AG09319 (cell line): Measurements from ENCODE around the gene MPP1.

ENCODE experiments used
- DNase-seq: peaks from one replicate; pipeline ENCODE4 v3.0.0-alpha.2; 2010; ENCODE audit warnings: low read depth; ENCODE audit errors: extremely low read depth
- TF ChIP-seq, protein P1 (sequence below): IDR thresholded peaks from 2 replicates; pipeline ENCODE4 v1.5.1; 2011; ENCODE audit warnings: low read depth, mild to moderate bottlenecking, inconsistent platforms, low read length, moderate library complexity

Gene MPP1

DNA sequence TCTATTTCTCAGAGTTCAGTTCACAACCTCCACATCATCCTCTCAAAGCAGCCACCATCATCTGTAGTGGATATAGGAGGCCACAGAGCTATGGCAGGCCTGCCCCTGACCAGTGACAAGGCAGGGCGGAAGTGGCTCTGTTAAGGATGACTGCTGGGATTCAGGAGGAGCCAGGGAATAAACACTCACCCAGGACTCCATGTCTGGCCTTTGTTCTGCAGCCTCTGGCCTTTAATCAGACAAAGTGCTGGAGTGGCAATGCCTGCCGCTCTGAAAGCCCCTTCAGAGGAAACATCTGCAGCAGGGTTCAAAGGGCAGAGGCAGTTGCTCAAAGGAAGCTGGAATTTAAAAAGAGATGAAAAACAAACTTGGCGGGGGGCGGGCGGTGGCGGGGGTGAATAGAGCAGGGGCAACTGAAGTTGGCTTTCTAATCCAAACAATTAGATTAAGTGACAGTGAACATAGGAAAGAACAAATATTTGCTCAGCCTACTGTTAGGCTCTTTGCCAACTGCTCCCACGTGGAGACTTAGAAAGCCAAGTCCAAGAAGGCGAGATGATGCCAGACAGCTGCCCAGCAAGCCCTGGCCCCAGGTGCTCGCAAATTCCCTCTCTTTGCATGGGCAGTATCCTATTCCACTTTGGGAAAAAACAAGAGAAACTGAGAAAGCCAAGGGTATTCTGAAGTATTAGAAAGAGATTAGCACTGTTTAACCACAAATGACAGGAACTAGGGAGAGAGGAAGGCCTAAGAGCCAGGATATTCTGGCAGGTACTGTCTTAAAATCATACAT lies 5.5 kb downstream of the MPP1 start:
- TF ChIP-seq, protein P1, sequence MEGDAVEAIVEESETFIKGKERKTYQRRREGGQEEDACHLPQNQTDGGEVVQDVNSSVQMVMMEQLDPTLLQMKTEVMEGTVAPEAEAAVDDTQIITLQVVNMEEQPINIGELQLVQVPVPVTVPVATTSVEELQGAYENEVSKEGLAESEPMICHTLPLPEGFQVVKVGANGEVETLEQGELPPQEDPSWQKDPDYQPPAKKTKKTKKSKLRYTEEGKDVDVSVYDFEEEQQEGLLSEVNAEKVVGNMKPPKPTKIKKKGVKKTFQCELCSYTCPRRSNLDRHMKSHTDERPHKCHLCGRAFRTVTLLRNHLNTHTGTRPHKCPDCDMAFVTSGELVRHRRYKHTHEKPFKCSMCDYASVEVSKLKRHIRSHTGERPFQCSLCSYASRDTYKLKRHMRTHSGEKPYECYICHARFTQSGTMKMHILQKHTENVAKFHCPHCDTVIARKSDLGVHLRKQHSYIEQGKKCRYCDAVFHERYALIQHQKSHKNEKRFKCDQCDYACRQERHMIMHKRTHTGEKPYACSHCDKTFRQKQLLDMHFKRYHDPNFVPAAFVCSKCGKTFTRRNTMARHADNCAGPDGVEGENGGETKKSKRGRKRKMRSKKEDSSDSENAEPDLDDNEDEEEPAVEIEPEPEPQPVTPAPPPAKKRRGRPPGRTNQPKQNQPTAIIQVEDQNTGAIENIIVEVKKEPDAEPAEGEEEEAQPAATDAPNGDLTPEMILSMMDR, result no peak

DNA sequence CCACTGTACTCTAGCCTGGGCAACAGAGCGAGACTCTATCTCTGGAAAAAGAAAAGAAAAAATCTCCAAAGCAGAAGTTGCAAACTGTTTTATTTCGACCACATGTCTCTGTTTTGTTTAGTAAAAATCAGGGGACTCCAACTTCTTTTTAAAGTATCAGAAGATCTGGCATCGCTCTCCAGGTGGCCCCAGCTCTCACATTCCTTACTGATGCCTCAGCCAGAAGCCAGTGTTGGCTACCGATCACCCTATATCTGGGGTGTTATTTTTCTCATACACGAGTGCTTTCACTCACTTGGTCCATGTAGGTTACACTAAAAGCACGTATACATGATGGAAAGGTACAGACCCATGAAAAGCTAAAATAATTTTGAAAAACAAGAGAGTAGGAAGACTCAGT lies 8.3 kb downstream of the MPP1 start:
- DNase-seq, result no peak

More for the DNA sequence above, 5.5 kb downstream of the MPP1 start:
- no peak for DNase-seq

GRCh38 chrX:154795016-154795415 lies 10.3 kb downstream of the MPP1 start:
- no peak for DNase-seq
- TF ChIP-seq, protein P1, result no peak

More for the DNA sequence above, 8.3 kb downstream of the MPP1 start:
- TF ChIP-seq, protein P1, result no peak

DNA sequence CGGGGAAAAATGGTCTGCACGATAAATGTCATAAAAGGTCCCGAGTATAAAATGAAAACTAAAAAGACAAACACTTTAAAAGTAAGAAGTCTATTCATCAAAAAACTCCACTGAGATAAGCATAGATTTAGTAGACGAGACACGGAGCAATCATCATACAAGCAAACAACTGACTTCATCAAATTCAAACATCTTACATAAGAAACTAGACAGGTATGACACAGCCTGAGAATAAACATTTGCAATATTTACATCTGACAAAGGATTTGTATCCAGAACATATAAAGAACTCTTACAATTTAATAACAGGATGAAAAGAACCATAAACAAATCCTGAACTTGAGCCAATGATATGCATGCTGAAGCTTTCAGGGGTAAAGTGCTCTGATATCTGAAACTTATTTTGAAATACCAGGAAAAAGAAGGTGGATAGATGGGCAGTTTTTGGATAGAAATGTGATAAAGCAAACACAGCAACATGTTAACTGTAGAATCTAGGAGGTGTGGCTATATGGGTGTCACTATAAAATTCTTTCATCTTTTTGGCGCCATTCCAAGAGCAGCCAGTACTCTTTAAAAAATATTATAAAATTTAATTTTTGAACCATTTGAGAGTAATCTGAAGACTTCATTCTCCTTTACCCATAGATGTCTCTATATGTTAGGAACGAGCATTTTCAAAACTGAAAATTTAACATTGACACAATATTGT lies 12.0 kb downstream of the MPP1 start:
- TF ChIP-seq, protein P1, result no peak
- no peak for DNase-seq

- TF ChIP-seq, protein P1, result no peak
Observed at GRCh38 chrX:154791939-154792338, 13.3 kb downstream of the MPP1 start.

DNA sequence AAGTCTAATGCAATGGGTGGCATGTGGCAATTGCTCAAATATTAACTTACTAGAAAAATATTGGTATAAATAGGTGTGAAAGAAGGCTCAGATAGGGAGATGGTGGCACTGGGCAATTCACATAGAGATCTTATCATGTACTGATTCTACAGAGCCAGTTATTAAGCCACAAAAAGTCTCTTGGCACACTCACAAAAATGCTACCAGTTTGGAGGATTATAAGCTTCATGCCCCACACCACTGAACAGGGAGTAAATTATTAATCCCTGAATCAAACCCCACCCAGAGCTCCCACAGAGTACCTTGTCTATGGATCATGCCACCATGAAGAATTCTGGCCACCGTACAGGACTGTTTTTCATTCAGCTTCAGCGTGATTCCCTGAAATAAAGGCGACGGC lies 13.8 kb downstream of the MPP1 start:
- no peak for DNase-seq
- TF ChIP-seq, protein P1, result no peak

More at GRCh38 chrX:154791939-154792338, 13.3 kb downstream of the MPP1 start:
- DNase-seq, result no peak

DNA sequence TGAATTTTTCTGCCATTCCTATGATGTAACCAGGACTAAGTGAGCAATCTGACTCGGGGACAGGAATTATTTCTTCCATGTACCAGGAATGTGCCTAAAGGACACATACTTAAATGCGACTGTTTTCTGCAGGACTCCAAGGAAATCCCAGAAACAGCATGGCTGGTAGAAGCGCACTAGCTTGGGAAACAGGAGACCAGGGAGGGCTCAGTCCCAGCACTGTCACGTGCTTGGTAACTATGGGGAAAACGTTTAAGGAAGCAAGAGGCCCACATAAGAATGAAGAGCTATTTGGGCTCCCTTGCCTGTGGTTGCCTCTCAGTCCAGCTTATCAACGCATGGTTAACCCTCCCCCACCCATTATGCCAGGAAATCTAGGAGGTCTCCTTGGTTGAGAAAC lies 19.6 kb downstream of the MPP1 start:
- no peak for DNase-seq
- TF ChIP-seq, protein P1, result no peak
